Prostate gland (tissue), 2 donors: ENCODE measurements around the gene EDRF1. TPM values are rescaled to one million over a fixed set of nuclear protein-coding genes. Genes with fewer than 3 reads are reported as not detected.
"Not testable (repeated sequence)": the region's sequence is repeated elsewhere in the genome, so short reads cannot be mapped to it uniquely, and the experiment has no call there.

Experiments
- DNase-seq: peaks from one replicate; pipeline ENCODE4 v3.0.0-alpha.2; 2019; ENCODE audit warnings: low spot score
- H3K27ac ChIP-seq, 2 donors: fragments of 200-600 bp; sonication (generic); 2 replicates each; pipeline ENCODE4 v1.5.1; 2017 to 2019
- H3K27me3 ChIP-seq: fragments of 200-600 bp; sonication (generic); replicated peaks from 2 replicates; pipeline ENCODE4 v1.5.1; 2019; ENCODE audit not compliant: insufficient read depth
- H3K36me3 ChIP-seq, 2 donors: fragments of 200-600 bp; sonication (generic); 1 replicate in 1 of 2; 2 replicates in 1 of 2; pipeline versions ENCODE4 v1.5.1 to v1.8.1; 2017 to 2019
- H3K4me1 ChIP-seq: fragments of 200-600 bp; sonication (generic); replicated peaks from 2 replicates; pipeline ENCODE4 v1.5.1; 2019
- H3K4me3 ChIP-seq, 2 donors: fragments of 200-600 bp; sonication (generic); 2 replicates each; pipeline ENCODE4 v1.5.1; 2017 to 2019
- H3K9me3 ChIP-seq: fragments of 200-600 bp; sonication (generic); 2 replicates; pipeline ENCODE4 v1.5.1; 2017
- POLR2A ChIP-seq: fragments of 450-650 bp; IDR thresholded peaks from one replicate; pipeline ENCODE4 v1.6.1; 2016; ENCODE audit warnings: antibody characterized with exemption, mild to moderate bottlenecking
- POLR2AphosphoS5 ChIP-seq: sonication (generic); formaldehyde crosslinking; IDR thresholded peaks from one replicate; pipeline ENCODE4 v1.6.1; 2017; ENCODE audit warnings: antibody characterized with exemption
- WGBS: methylation state at CpG from one replicate; pipeline ENCODE4 v1.1.5; 2018; 5-methylcytosine and 5-hydroxymethylcytosine counted together
- intact Hi-C: fragments of 100-400 bp; cut with DNase I; formaldehyde crosslinking; loops from one replicate; pipeline ENCODE4 v1.14.2; 2022
- total RNA-seq, 2 donors: library from RNA; depleted of rRNA; stranded (reverse); fragments of >200 nt; gene quantifications; one replicate each; pipeline ENCODE4 v1.1.0, GENCODE V29; 2016
- TF ChIP-seq, protein P1 (sequence below), 4 experiments: fragments of 200-600 bp in 2 of 4; fragments of 450-650 bp in 2 of 4; sonication (generic) in 2 of 4; IDR thresholded peaks; 1 replicate in 3 of 4; 2 replicates in 1 of 4; pipeline ENCODE4 v1.5.1; 2016 to 2019; ENCODE audit warnings: antibody characterized with exemption in 4 of 4, mild to moderate bottlenecking in 2 of 4, moderate library complexity in 2 of 4

Gene EDRF1
- total RNA-seq, 2 donors from 2014 or later, result 18.9 to 49.6 TPM

DNA sequence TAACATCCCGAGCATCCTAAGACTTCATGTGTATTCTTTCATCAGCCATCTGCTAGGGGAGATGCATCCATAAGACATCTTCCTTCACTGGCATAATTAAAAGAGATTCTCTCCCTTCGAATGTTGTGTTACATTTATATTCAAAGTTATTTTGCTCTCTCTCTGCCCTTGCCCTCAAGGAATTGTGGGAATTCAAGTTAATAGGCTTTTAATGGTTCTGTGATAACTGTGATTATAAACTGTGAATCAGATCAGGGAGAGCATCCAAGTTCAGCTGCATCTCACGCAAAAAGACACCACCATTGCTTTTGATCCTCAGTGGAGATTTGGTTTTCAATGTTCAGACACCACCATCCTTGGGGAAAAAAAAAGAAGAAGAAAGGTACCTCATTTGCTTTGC, 27.3 kb upstream of the EDRF1 start:
- intact Hi-C loops, result loop anchor here (5.0 to 10.0 kb wide), 2 partner anchors 525 to 637 kb away; no protein-coding TSS in a partner anchor
- 30% methylated on average over 3 of the region's 3 CpGs for WGBS
- no peak for TF ChIP-seq POLR2A
- TF ChIP-seq, protein P1, sequence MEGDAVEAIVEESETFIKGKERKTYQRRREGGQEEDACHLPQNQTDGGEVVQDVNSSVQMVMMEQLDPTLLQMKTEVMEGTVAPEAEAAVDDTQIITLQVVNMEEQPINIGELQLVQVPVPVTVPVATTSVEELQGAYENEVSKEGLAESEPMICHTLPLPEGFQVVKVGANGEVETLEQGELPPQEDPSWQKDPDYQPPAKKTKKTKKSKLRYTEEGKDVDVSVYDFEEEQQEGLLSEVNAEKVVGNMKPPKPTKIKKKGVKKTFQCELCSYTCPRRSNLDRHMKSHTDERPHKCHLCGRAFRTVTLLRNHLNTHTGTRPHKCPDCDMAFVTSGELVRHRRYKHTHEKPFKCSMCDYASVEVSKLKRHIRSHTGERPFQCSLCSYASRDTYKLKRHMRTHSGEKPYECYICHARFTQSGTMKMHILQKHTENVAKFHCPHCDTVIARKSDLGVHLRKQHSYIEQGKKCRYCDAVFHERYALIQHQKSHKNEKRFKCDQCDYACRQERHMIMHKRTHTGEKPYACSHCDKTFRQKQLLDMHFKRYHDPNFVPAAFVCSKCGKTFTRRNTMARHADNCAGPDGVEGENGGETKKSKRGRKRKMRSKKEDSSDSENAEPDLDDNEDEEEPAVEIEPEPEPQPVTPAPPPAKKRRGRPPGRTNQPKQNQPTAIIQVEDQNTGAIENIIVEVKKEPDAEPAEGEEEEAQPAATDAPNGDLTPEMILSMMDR (IDR thresholded peaks at IDR 0.05), result no peak
- TF ChIP-seq POLR2AphosphoS5, result no peak
- Histone ChIP-seq H3K36me3 (no peaks in the 10 kb centered on the region), H3K27ac (no peak overlapping the region), H3K27me3 (peaks cover 7% of the 10 kb centered on the region), H3K4me1 (peaks cover 7% of the 10 kb centered on the region), H3K9me3 (no peaks in the 10 kb centered on the region), H3K4me3 (no peak overlapping the region)
- no peak for DNase-seq

DNA sequence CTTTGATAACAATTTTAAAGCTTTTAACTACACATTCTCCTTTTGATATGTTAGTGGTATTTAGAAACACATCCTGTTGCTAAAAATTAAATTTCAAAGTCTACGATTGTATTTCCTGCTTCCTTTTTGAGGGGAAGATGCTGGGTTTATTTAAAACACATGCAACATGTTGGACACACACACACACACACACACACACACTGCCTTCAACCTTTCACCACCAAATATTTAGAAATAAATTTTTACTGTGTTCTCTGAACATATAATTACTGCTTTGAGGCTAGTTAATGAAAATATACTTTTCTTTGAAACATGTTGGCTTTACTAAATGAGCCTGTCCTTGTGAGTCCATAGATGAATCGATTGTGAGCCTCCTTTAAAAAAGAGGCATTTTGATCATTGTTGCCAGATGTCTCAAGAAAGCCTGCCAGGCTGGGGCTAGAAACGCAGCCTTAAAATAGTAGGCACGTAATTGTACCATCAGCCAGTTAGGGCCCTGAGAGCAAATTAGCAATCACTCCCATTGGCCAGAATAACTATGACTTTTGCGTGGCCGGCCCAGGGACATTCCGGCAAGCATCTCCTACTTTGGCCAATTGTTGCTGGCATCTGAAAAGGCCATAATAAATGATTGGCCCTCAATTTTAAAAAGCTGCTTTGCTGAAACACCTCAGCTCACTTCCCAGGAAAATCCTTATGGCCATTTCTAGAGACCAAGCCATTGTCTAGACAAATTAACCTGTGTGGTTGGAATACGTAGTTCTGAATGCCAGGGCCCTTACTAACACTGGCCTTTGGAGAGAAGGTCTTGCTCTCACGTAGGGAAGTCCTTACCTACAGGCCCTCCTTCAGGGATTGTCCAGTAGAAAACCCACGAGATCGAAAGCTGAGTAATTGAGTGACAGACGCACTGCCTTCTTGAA, 26.6 kb upstream of the EDRF1 start:
- peaks cover 2% of the 10 kb centered on the region for H3K27me3 ChIP-seq
- intact Hi-C loops, result loop anchor here (5.0 to 10.0 kb wide), 2 partner anchors 526 to 638 kb away; no protein-coding TSS in a partner anchor
- no peaks in the 10 kb centered on the region for H3K9me3 ChIP-seq
- TF ChIP-seq POLR2A (no peak), POLR2AphosphoS5 (no peak)
- TF ChIP-seq, protein P1 (IDR thresholded peaks at IDR 0.05), result no peak
- 56% methylated on average over 12 of the region's 12 CpGs for WGBS
- DNase-seq, result no peak
- no peaks in the 10 kb centered on the region for H3K36me3 ChIP-seq
- H3K4me3 ChIP-seq, result no peak overlapping the region
- H3K4me1 ChIP-seq, result peaks cover 7% of the 10 kb centered on the region
- no peak overlapping the region for H3K27ac ChIP-seq

DNA sequence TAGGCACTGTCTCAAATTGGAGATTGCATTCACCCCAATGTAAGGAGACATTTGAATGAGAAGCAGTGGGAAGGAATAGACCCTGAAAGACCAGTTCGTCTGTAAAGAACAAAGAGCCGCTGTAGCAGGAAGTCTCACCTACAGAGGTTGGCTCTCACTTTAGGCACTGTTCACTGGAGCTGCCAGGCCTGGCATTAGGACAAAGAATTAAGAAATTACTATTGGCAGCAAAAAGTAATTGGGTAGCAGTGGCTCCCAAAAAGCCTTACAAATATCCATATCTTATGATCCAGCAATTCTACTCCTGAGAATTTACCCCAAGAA, 26.0 kb upstream of the EDRF1 start:
- peak; percentile 61 for DNase-seq
- H3K27ac ChIP-seq, result no peak overlapping the region
- TF ChIP-seq POLR2AphosphoS5 (peak; percentile 74), POLR2A (no peak)
- WGBS, result 34% methylated on average over 2 of the region's 2 CpGs
- intact Hi-C loops, result loop anchor here (5.0 to 10.0 kb wide), 2 partner anchors 526 to 639 kb away; no protein-coding TSS in a partner anchor
- H3K4me3 ChIP-seq, result no peak overlapping the region
- H3K9me3 ChIP-seq, result no peaks in the 10 kb centered on the region
- H3K4me1 ChIP-seq, result peaks cover 7% of the 10 kb centered on the region
- no peaks in the 10 kb centered on the region for H3K36me3 ChIP-seq
- H3K27me3 ChIP-seq, result peaks cover 2% of the 10 kb centered on the region

DNA sequence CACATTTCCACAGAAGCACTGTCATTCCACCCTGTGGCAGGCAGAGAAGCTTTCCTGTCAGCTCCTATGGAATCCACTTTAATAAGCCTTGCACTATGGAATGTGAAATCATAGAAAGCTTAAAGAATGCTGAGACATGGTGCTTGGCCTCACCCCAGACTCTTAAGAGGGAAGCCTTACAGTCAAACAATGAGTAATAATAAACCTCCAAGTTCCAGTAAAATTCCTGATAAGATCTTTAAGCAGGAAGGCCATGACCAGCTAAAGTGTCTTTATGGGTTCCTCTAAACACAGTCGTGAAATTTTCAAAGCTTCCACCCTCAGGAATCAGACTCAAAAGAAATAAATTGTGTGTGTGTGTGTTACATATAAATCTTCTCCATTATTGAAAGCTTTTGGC, 24.6 kb upstream of the EDRF1 start:
- H3K4me1 ChIP-seq, result peaks cover 7% of the 10 kb centered on the region
- H3K27me3 ChIP-seq, result no peaks in the 10 kb centered on the region
- H3K36me3 ChIP-seq, result no peaks in the 10 kb centered on the region
- H3K9me3 ChIP-seq, result no peaks in the 10 kb centered on the region
- TF ChIP-seq POLR2AphosphoS5 (peak; percentile 88), POLR2A (no peak)
- H3K4me3 ChIP-seq, result no peak overlapping the region
- peak; percentile 53 for DNase-seq
- WGBS, result 0% methylated on average over 1 of the region's 1 CpG
- intact Hi-C loops, result loop anchor here (5.0 to 10.0 kb wide), 2 partner anchors 528 to 640 kb away; no protein-coding TSS in a partner anchor
- H3K27ac ChIP-seq, result no peak overlapping the region

DNA sequence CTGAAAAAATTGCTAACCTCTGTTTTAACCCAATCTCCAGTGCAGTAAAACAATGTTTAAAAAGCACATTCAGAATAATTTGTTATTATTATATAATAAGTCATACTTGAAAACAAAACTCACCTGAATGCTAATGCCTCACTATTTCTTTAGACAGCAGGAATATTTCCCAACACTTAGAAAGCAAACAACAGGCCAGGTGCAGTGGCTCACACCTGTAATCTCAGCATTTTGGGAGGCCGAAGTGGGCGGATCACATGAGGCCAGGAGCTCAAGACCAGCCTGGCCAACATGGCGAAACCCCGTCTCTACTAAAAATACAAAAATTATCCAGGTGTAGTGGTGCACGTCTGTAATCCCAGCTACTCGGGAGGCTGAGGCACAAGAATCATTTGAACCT, 22.6 kb upstream of the EDRF1 start:
- H3K4me3 ChIP-seq, H3K4me1 ChIP-seq, H3K27me3 ChIP-seq, H3K36me3 ChIP-seq, H3K27ac ChIP-seq, H3K9me3 ChIP-seq, DNase-seq: not testable (repeated sequence)
- intact Hi-C loops, result loop anchor here (10.0 kb wide), 1 partner anchor 642 kb away; no protein-coding TSS in a partner anchor
- WGBS, result 94% methylated on average over 6 of the region's 6 CpGs

DNA sequence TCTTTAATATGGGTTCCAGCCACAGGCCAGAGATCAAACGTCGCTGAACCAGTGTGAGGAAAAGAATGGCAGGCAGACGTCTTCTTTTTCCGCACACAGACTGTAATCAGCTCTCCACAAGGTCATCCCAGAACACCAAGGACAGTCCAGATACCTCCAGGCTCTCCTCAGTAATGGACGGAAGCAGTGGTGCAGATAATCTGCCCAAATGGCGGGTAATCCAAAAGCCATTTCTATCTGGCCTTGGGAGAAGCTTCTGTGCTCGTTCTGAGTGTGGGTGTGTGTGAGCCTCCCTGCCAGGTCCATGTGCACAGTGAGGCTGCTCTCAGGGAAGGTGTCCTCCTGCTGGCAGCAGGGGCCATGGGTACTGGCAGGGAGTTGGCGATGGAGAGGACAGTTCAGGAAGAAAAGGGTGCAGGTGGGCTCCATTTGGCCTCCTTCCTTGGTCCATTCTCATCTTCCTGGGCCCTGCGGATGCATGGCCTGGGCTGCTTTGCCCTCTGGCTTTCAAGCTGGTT, 21.0 kb upstream of the EDRF1 start:
- TF ChIP-seq POLR2A (no peak), POLR2AphosphoS5 (no peak)
- TF ChIP-seq, protein P1 (IDR thresholded peaks at IDR 0.05), result no peak
- 91% methylated on average over 9 of the region's 9 CpGs for WGBS
- Histone ChIP-seq H3K27me3 (no peaks in the 10 kb centered on the region), H3K36me3 (no peaks in the 10 kb centered on the region), H3K9me3 (no peaks in the 10 kb centered on the region), H3K4me1 (no peaks in the 10 kb centered on the region), H3K27ac (no peak overlapping the region), H3K4me3 (no peak overlapping the region)
- intact Hi-C loops, result loop anchor here (10.0 kb wide), 1 partner anchor 644 kb away; no protein-coding TSS in a partner anchor
- no peak for DNase-seq
